K562 (cell line): Measurements from ENCODE around the gene ZNRF1. TPM values are rescaled to one million over a fixed set of nuclear protein-coding genes. Genes with fewer than 3 reads are reported as not detected.

ENCODE experiments used
- DEAF1 ChIP-seq: fragments of 450-650 bp; formaldehyde crosslinking; IDR thresholded peaks from 2 replicates; pipeline ENCODE4 v1.4.0; 2020; ENCODE audit warnings: mild to moderate bottlenecking, moderate library complexity
- E2F6 ChIP-seq, 2 experiments: IDR thresholded peaks; 2 replicates each; pipeline ENCODE4 v1.6.1; 2011; ENCODE audit warnings: borderline replicate concordance in 1 of 2, control low read depth in 1 of 2, low read depth in 1 of 2, low read length in 1 of 2, mild to moderate bottlenecking in 1 of 2, mixed read lengths in 1 of 2, moderate library complexity in 1 of 2; ENCODE audit not compliant: insufficient read depth in 1 of 2, insufficient read length in 1 of 2, poor library complexity in 1 of 2, severe bottlenecking in 1 of 2; ENCODE audit errors: extremely low read depth in 1 of 2
- HDAC2 ChIP-seq: fragments of 450-650 bp; IDR thresholded peaks from 2 replicates; pipeline ENCODE4 v1.6.1; 2016; ENCODE audit warnings: mild to moderate bottlenecking
- HSF4 ChIP-seq: fragments of 250-450 bp; sonication (Bioruptor Pico); IDR thresholded peaks from 2 replicates; pipeline ENCODE4 v2.1.2; 2022; ENCODE audit warnings: mild to moderate bottlenecking, moderate library complexity, borderline replicate concordance
- L3MBTL2 ChIP-seq: fragments of 450-650 bp; IDR thresholded peaks from 2 replicates; pipeline ENCODE4 v1.6.1; 2016; ENCODE audit warnings: mild to moderate bottlenecking, moderate library complexity
- MAFG ChIP-seq: fragments of 450-650 bp; conservative IDR thresholded peaks from 2 replicates; pipeline ENCODE4 v1.6.1; 2016; ENCODE audit warnings: missing genetic modification characterization, missing compliant biosample characterization
- NCOR1 ChIP-seq: fragments of 450-650 bp; IDR thresholded peaks from 2 replicates; pipeline ENCODE4 v1.6.1; 2016; ENCODE audit warnings: mild to moderate bottlenecking, moderate library complexity
- RFX7 ChIP-seq: fragments of 250-450 bp; sonication (Bioruptor Pico); IDR thresholded peaks from 2 replicates; pipeline ENCODE4 v1.5.1; 2021; ENCODE audit warnings: mild to moderate bottlenecking
- SAP30 ChIP-seq: fragments of 200-600 bp; sonication (generic); IDR thresholded peaks from 2 replicates; pipeline ENCODE4 v1.6.1; 2012; ENCODE audit warnings: borderline replicate concordance, low read depth, mild to moderate bottlenecking, moderate library complexity, low read length, control low read depth, inconsistent platforms; ENCODE audit not compliant: insufficient read depth, poor library complexity, severe bottlenecking
- STAT6 ChIP-seq: sonication (generic); formaldehyde crosslinking; IDR thresholded peaks from 2 replicates; pipeline ENCODE4 v1.8.1; 2023; ENCODE audit warnings: mild to moderate bottlenecking, missing genetic modification reagents
- TAF7 ChIP-seq: fragments of 450-650 bp; IDR thresholded peaks from 2 replicates; pipeline ENCODE4 v1.6.1; 2016; ENCODE audit warnings: missing genetic modification characterization, missing compliant biosample characterization
- TFAP4 ChIP-seq: sonication (generic); formaldehyde crosslinking; IDR thresholded peaks from 2 replicates; pipeline ENCODE4 v1.8.0; 2022; ENCODE audit warnings: missing genetic modification reagents, mild to moderate bottlenecking, moderate library complexity, borderline replicate concordance
- ZKSCAN3 ChIP-seq: fragments of 250-450 bp; sonication (Bioruptor Pico); IDR thresholded peaks from 2 replicates; pipeline ENCODE4 v1.4.0; 2020
- polyA plus RNA-seq, 8 experiments: library from polyadenylated mRNA; depleted of rRNA in 4 of 8; stranded (reverse) in 5 of 8; unstranded in 3 of 8; fragments of >200 nt; fragmentation: Nextera tagmentation in 2 of 8; fragmentation: Illumina TruSeq in 1 of 8; extraction: Ambion mirVana in 2 of 8; extraction: Trizol in 1 of 8; gene quantifications; 2 replicates each; pipeline versions ENCODE4 v1.2.1 to v1.2.3, GENCODE V29; 2011 to 2014; ENCODE audit warnings: inconsistent platforms in 1 of 8, missing spikeins in 1 of 8
- total RNA-seq, 7 experiments: library from RNA; depleted of rRNA in 6 of 7; stranded (reverse); fragments of >200 nt in 6 of 7; fragmentation: Illumina TruSeq in 2 of 7; extraction: Trizol in 2 of 7; gene quantifications; 2 replicates each; pipeline versions ENCODE4 v1.2.1 to v1.2.3, GENCODE V29; 2011 to 2021; ENCODE audit warnings: low replicate concordance in 1 of 7
- TF ChIP-seq, protein P1 (sequence below): fragments of 250-450 bp; sonication (Bioruptor Pico); IDR thresholded peaks from 2 replicates; pipeline ENCODE4 v1.5.0; 2021
- TF ChIP-seq, protein P2 (sequence below): sonication (generic); formaldehyde crosslinking; IDR thresholded peaks from 2 replicates; pipeline ENCODE4 v1.8.0; 2023; ENCODE audit warnings: mild to moderate bottlenecking, missing genetic modification reagents

The ZNRF1 gene
- total and polyA plus RNA-seq, 9 of the 15 experiments (the other 6 are each of a cell fraction or from before 2014, with no cell fraction given): 9.5 to 37.7 (median 20.0) TPM

DNA sequence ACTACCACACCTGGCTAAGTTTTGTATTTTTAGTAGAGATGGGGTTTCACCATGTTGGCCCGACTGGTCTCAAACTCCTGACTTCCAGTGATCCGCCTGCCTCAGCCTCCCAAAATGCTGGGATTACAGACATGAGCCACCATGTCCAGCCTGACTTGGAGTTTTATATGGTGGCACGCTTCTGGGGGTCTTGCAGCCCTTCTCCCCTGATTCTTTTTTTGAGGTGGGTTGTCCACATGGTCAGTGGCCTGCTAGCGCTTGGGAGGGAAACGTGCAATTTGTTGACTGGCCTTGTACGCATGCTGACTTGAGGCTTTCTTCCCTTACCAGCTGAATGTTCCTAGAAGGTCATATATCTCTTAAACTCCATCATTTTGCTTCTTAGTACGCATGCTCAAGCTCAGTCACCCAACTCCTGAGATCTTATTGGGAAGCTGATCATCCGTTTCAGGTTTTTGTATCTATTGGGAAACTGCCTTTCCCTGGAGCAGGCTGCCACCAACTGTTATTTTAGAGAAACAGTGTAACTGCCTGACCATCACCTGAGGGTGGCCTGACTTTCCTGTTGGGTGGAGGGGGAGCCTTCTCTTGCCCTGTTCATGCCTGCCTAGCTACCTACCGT is 131.4 kb downstream of the ZNRF1 start (continued):
- 0 out of 2 replicates have a peak, but pooled peaks have one; percentile 23 for TF ChIP-seq TFAP4
- peak; percentile 35; the same call in 1 of the 2 replicates for TF ChIP-seq DEAF1 (CRISPR knock-in tag)
- TF ChIP-seq, protein P1, sequence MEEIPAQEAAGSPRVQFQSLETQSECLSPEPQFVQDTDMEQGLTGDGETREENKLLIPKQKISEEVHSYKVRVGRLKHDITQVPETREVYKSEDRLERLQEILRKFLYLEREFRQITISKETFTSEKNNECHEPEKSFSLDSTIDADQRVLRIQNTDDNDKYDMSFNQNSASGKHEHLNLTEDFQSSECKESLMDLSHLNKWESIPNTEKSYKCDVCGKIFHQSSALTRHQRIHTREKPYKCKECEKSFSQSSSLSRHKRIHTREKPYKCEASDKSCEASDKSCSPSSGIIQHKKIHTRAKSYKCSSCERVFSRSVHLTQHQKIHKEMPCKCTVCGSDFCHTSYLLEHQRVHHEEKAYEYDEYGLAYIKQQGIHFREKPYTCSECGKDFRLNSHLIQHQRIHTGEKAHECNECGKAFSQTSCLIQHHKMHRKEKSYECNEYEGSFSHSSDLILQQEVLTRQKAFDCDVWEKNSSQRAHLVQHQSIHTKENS (CRISPR knock-in tag): no peak
- TF ChIP-seq, protein P2, sequence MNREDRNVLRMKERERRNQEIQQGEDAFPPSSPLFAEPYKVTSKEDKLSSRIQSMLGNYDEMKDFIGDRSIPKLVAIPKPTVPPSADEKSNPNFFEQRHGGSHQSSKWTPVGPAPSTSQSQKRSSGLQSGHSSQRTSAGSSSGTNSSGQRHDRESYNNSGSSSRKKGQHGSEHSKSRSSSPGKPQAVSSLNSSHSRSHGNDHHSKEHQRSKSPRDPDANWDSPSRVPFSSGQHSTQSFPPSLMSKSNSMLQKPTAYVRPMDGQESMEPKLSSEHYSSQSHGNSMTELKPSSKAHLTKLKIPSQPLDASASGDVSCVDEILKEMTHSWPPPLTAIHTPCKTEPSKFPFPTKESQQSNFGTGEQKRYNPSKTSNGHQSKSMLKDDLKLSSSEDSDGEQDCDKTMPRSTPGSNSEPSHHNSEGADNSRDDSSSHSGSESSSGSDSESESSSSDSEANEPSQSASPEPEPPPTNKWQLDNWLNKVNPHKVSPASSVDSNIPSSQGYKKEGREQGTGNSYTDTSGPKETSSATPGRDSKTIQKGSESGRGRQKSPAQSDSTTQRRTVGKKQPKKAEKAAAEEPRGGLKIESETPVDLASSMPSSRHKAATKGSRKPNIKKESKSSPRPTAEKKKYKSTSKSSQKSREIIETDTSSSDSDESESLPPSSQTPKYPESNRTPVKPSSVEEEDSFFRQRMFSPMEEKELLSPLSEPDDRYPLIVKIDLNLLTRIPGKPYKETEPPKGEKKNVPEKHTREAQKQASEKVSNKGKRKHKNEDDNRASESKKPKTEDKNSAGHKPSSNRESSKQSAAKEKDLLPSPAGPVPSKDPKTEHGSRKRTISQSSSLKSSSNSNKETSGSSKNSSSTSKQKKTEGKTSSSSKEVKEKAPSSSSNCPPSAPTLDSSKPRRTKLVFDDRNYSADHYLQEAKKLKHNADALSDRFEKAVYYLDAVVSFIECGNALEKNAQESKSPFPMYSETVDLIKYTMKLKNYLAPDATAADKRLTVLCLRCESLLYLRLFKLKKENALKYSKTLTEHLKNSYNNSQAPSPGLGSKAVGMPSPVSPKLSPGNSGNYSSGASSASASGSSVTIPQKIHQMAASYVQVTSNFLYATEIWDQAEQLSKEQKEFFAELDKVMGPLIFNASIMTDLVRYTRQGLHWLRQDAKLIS (CRISPR knock-in tag): no peak
- TF ChIP-seq NCOR1: no peak
- TF ChIP-seq L3MBTL2: no peak
- no peak for TF ChIP-seq TAF7 (tag)
- TF ChIP-seq STAT6 (CRISPR knock-in tag): no peak
- no peak for TF ChIP-seq RFX7 (CRISPR knock-in tag)
- TF ChIP-seq ZKSCAN3 (CRISPR knock-in tag): no peak
- TF ChIP-seq E2F6 (IDR thresholded peaks at IDR 0.05; ENCODE audit: borderline replicate concordance in 1 of 2, extremely low read depth in 1 of 2, insufficient read depth in 1 of 2, insufficient read length in 1 of 2, low read depth in 1 of 2, low read length in 1 of 2, poor library complexity in 1 of 2, severe bottlenecking in 1 of 2): peak in 1 of 2 experiments; percentile 61
- TF ChIP-seq SAP30: no peak
- no peak for TF ChIP-seq MAFG
- TF ChIP-seq HDAC2: 0 out of 2 replicates have a peak, but pooled peaks have one; percentile 6
- no peak for TF ChIP-seq HSF4 (CRISPR knock-in tag)
